Coronary artery (tissue), 2 donors: ENCODE measurements around the gene GFM2.
"Not testable (repeated sequence)": the region's sequence is repeated elsewhere in the genome, so short reads cannot be mapped to it uniquely, and the experiment has no call there.

Source experiments
- DNase-seq: peaks from one replicate; pipeline ENCODE4 v3.0.0-alpha.2; 2017; ENCODE audit warnings: low spot score
- H3K27ac ChIP-seq, 2 donors: fragments of 200-600 bp; sonication (generic); one replicate each; pipeline ENCODE4 v1.5.1; 2016 to 2019
- H3K4me3 ChIP-seq: fragments of 200-600 bp; sonication (generic); 2 replicates; pipeline ENCODE4 v1.5.1; 2016; ENCODE audit warnings: mild to moderate bottlenecking, moderate library complexity
- CTCF ChIP-seq: fragments of 200-600 bp; sonication (generic); IDR thresholded peaks from one replicate; pipeline ENCODE4 v1.5.1; 2019; ENCODE audit warnings: antibody characterized with exemption

Gene GFM2

GRCh38 chr5:74765201-74765600, 1.7 kb downstream of the GFM2 start:
- no peak for DNase-seq
- H3K4me3 ChIP-seq, result peak overlapping the region; percentile 96

GRCh38 chr5:74763504-74763903, 3.4 kb downstream of the GFM2 start:
- Histone ChIP-seq H3K4me3 (no peak overlapping the region), H3K27ac (no peak overlapping the region)
- no peak for DNase-seq
- TF ChIP-seq CTCF, result no peak

More at GRCh38 chr5:74765201-74765600, 1.7 kb downstream of the GFM2 start:
- no peak overlapping the region for H3K27ac ChIP-seq
- TF ChIP-seq CTCF, result no peak

DNA sequence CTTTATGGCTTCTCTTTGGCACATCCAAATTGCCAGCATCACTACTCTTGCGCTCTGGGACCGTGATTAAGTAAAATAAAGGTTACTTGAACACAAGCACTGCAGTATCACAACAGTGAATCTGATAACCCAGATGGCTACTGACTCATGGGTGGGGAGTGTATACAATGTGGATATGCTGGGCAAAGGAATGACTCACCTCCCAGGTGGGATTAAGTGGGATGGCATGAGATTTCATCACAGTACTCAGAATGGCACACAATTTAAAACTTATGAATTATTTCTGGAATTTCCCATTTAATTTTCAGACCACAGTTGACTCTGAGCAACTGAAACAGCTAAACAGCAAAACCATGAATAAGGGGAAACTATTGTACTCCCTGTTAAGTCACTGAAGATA, 4.3 kb downstream of the GFM2 start:
- DNase-seq, result no peak
- Histone ChIP-seq H3K27ac (no peak overlapping the region), H3K4me3 (no peak overlapping the region)
- no peak for TF ChIP-seq CTCF

DNA sequence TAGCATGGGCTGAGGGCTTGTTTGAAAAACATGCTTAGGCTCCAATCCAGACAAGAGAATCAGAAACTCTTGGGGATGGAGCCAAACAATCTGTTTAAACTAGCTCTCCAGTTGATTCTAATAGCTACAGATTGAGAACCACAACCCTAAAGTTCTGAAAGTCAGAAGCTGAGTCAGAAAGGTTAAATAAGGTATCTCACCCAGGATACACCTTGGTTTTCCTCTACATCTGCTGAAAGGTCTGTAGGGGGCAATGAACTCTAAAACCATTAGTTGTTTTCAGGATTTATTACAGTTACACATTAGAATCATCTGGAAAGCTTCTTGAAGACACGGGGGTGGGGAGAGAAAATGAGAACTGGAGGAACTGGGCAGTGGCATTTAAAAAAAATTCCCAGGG, 5.7 kb downstream of the GFM2 start:
- Histone ChIP-seq H3K27ac (no peak overlapping the region), H3K4me3 (no peak overlapping the region)
- DNase-seq, result no peak
- TF ChIP-seq CTCF, result no peak

GRCh38 chr5:74748742-74749141, 18.2 kb downstream of the GFM2 start:
- H3K4me3 ChIP-seq, H3K27ac ChIP-seq, DNase-seq: not testable (repeated sequence)

DNA sequence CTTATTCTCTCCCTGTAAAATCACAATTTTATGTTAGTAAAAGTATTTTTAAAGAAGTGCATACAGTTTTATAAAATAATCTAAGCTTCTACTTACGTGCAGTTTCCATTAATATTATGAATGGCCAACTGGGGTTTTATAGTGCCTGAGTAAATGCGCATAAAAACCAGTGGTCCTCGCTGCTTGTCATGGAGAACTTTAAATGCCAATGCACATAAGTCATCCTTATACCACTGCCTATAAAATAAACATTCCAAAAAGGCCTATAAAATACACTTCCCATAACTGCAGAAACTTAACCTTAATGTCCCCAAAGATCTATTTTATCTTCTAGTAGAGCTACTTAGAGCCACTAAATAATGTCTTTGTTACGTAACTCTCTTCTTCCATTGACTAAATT, 28.5 kb downstream of the GFM2 start:
- no peak overlapping the region for H3K27ac ChIP-seq
- TF ChIP-seq CTCF, result no peak
- DNase-seq, result no peak
- H3K4me3 ChIP-seq, result no peak overlapping the region

GRCh38 chr5:74736759-74737158, 30.2 kb downstream of the GFM2 start:
- no peak for TF ChIP-seq CTCF
- no peak for DNase-seq

DNA sequence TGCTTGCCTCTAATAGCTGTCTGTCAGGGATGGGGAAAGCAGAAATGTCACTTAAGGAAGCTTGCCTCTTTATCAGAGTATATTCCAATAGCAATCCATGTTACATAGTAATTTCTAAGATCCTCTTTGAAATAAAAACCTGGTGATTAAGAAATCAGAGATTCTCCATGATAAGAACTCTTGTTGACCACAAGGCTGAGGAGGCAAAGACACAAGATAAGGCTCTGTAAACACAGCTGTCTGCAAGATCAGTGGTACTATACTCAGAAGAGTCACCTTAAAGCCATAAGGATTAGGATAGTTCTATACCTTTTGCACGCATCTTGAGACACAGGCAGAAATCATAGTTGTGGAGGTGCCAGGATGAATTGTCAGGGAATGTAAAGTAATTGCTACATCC, 41.6 kb downstream of the GFM2 start:
- TF ChIP-seq CTCF, result no peak
- Histone ChIP-seq H3K27ac (no peak overlapping the region), H3K4me3 (no peak overlapping the region)
- DNase-seq, result no peak

More at GRCh38 chr5:74736759-74737158, 30.2 kb downstream of the GFM2 start:
- Histone ChIP-seq H3K4me3 (no peak overlapping the region), H3K27ac (no peak overlapping the region)
